ENCODE results near the gene IQCK. TPM values are rescaled to one million over a fixed set of nuclear protein-coding genes. Genes with fewer than 3 reads are reported as not detected.

IQCK gene
- total and polyA plus RNA-seq, 2 experiments from 2014 or later = 7.2 to 11.8 TPM

DNA sequence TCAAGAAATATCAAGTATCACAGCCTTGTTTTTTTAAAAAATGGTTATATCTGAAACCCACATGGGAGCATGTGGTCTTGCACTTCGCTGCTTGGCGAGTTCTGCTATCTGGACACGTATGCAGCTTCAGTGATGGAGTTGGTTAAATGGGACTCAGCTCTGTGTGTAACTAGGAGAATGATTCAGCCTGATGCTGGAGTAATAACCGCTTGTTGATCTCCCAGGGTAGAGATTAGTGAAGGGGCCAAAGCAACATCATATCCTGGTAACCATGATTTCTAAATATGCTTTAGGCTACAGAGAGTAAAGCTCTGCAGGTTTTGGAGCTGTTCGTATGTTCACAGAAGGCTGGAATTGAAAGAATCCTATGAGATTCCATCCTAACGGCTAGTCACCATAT, 63.2 kb downstream of the IQCK start:
- Histone ChIP-seq H2AFZ (no peak overlapping the region), H3K36me3 (replicated peaks; ENCODE audit: insufficient read depth, low read depth) (no peaks in the 10 kb centered on the region), H3K9me3 (ENCODE audit: low read depth) (no peaks in the 10 kb centered on the region), H3K4me2 (no peak overlapping the region), H3K27me3 (no peaks in the 10 kb centered on the region), H3K4me1 (ENCODE audit: insufficient read depth) (no peaks in the 10 kb centered on the region), H3K79me2 (no peaks in the 10 kb centered on the region), H3K9me2 (replicated peaks; ENCODE audit: insufficient read depth) (no peaks in the 10 kb centered on the region), H4K20me1 (ENCODE audit: insufficient read depth, poor library complexity, severe bottlenecking) (no peaks in the 10 kb centered on the region), H3K27ac (no peak overlapping the region), H3K4me3 (no peak overlapping the region)
- WGBS (ENCODE audit: low lambda C conversion rate, missing lambda C conversion rate) = 70% methylated on average over 6 of the region's 6 CpGs
- peak; percentile 18 for DNase-seq (ENCODE audit: low spot score)
- no peak for TF ChIP-seq EZH2phosphoT487 (IDR thresholded peaks at IDR 0.05; ENCODE audit: low read depth, severe bottlenecking, unreplicated experiment)
- TF ChIP-seq EZH2 (IDR thresholded peaks at IDR 0.05; ENCODE audit: borderline replicate concordance) = no peak
- TF ChIP-seq, protein P1, sequence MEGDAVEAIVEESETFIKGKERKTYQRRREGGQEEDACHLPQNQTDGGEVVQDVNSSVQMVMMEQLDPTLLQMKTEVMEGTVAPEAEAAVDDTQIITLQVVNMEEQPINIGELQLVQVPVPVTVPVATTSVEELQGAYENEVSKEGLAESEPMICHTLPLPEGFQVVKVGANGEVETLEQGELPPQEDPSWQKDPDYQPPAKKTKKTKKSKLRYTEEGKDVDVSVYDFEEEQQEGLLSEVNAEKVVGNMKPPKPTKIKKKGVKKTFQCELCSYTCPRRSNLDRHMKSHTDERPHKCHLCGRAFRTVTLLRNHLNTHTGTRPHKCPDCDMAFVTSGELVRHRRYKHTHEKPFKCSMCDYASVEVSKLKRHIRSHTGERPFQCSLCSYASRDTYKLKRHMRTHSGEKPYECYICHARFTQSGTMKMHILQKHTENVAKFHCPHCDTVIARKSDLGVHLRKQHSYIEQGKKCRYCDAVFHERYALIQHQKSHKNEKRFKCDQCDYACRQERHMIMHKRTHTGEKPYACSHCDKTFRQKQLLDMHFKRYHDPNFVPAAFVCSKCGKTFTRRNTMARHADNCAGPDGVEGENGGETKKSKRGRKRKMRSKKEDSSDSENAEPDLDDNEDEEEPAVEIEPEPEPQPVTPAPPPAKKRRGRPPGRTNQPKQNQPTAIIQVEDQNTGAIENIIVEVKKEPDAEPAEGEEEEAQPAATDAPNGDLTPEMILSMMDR (IDR thresholded peaks at IDR 0.05; ENCODE audit: poor library complexity) = no peak

DNA sequence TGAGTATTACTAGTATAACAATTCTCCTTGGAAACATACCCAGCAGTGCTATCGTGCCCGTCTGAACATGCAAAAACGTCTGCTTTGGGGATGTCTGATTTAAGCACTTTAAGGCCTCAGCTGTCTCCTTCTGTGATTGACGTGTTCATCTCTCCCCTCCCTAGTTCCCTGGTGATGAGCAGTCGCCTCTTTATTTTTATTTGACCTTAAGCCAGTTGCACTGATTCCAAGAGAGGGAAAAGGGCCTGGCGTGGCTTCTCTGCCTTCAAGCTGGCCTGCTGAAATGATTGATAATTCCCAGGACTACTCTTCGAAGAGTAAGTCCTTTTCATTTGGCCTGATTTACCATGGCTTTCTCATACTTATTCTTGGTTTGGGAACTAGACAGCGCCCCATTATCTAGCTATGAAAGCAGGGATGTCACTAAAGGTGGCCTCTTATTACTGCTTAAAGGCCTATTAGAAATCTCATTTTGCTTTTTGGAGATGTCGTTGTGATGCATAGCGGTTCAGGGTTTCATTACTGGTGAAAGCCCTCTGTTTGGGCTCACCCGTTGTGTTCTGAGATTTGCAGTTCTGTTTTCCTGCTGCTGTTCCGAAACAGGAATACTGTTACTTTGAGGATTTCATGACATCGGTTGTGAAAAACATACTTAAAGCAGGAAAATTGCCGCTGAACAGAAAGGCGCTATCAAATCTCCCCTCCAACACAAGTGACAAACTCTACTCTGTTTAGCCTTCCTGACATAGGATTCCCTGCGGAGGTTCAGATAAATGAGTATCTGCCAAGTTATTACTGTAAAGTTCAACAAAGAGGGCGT, 65.5 kb downstream of the IQCK start:
- Histone ChIP-seq H4K20me1 (ENCODE audit: insufficient read depth, poor library complexity, severe bottlenecking) (no peaks in the 10 kb centered on the region), H3K4me1 (ENCODE audit: insufficient read depth) (no peaks in the 10 kb centered on the region), H3K4me2 (no peak overlapping the region), H2AFZ (no peak overlapping the region), H3K9me3 (ENCODE audit: low read depth) (no peaks in the 10 kb centered on the region), H3K27ac (no peak overlapping the region), H3K79me2 (no peaks in the 10 kb centered on the region), H3K27me3 (no peaks in the 10 kb centered on the region), H3K4me3 (no peak overlapping the region), H3K9me2 (replicated peaks; ENCODE audit: insufficient read depth) (no peaks in the 10 kb centered on the region), H3K36me3 (replicated peaks; ENCODE audit: insufficient read depth, low read depth) (no peaks in the 10 kb centered on the region)
- WGBS (ENCODE audit: low lambda C conversion rate, missing lambda C conversion rate) = 87% methylated on average over 17 of the region's 17 CpGs
- DNase-seq (ENCODE audit: low spot score) = no peak
- TF ChIP-seq EZH2 (IDR thresholded peaks at IDR 0.05; ENCODE audit: borderline replicate concordance) = no peak
- TF ChIP-seq, protein P1 (IDR thresholded peaks at IDR 0.05; ENCODE audit: poor library complexity) = no peak
- no peak for TF ChIP-seq EZH2phosphoT487 (IDR thresholded peaks at IDR 0.05; ENCODE audit: low read depth, severe bottlenecking, unreplicated experiment)

DNA sequence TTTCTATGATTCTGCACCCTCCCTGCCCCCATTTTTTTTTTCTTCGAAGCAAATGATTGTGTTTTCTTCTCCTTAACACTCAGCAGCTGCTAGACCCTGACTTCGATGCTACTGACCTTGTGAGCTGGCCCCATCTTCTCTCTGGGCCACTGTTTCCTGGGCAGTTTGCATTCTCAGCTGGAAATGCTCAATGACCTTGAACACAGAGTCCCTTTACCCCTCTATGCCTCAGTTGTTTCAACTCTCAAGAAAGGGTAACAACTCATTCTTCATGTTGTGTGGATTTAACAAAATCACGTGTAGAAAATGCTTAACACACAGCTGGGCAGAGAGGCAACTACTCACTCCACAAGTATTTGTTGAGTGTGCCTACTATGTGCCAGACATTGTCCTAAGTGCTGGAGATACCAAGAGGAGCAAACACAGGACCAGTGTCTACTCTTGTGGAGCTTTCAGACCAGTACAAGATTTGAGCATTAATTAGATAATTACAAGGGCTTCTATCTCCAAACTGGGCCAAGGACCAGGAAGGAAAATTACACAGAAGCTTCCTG, 66.2 kb downstream of the IQCK start:
- Histone ChIP-seq H3K4me1 (ENCODE audit: insufficient read depth) (no peaks in the 10 kb centered on the region), H2AFZ (no peak overlapping the region), H3K79me2 (no peaks in the 10 kb centered on the region), H3K9me2 (replicated peaks; ENCODE audit: insufficient read depth) (no peaks in the 10 kb centered on the region), H3K27ac (no peak overlapping the region), H3K36me3 (replicated peaks; ENCODE audit: insufficient read depth, low read depth) (no peaks in the 10 kb centered on the region), H3K4me2 (no peak overlapping the region), H3K4me3 (no peak overlapping the region), H4K20me1 (ENCODE audit: insufficient read depth, poor library complexity, severe bottlenecking) (no peaks in the 10 kb centered on the region), H3K9me3 (ENCODE audit: low read depth) (no peaks in the 10 kb centered on the region), H3K27me3 (no peaks in the 10 kb centered on the region)
- no peak for DNase-seq (ENCODE audit: low spot score)
- TF ChIP-seq EZH2 (IDR thresholded peaks at IDR 0.05; ENCODE audit: borderline replicate concordance) (no peak), EZH2phosphoT487 (IDR thresholded peaks at IDR 0.05; ENCODE audit: low read depth, severe bottlenecking, unreplicated experiment) (no peak)
- TF ChIP-seq, protein P1 (IDR thresholded peaks at IDR 0.05; ENCODE audit: poor library complexity) = no peak
- 92% methylated on average over 3 of the region's 3 CpGs for WGBS (ENCODE audit: low lambda C conversion rate, missing lambda C conversion rate)

Measured in hepatocyte (in vitro differentiated cells).